Heart left ventricle (tissue), 16 donors: ENCODE measurements around the gene IMMP2L. TPM values are rescaled to one million over a fixed set of nuclear protein-coding genes. Genes with fewer than 3 reads are reported as not detected.
"Not testable (repeated sequence)": the region's sequence is repeated elsewhere in the genome, so short reads cannot be mapped to it uniquely, and the experiment has no call there.

Experiments used
- ATAC-seq, 4 donors: fragments of 200-7000 bp; cut with Tn5 transposase; one replicate each; pipeline ENCODE4 v1.9.1; 2020 to 2022; ENCODE audit warnings: moderate library complexity in 4 of 4, mild to moderate bottlenecking in 3 of 4, moderate number of reproducible peaks in 1 of 4
- DNase-seq, 5 donors: peaks; one replicate each; pipeline ENCODE4 v3.0.0-alpha.2; 2020
- H3K27ac ChIP-seq, 12 donors: fragments of 200-600 bp; sonication (generic) in 4 of 12; one replicate each; pipeline versions ENCODE4 v1.5.0 to v1.8.0; 2016 to 2022; ENCODE audit warnings: mild to moderate bottlenecking in 2 of 12
- H3K27me3 ChIP-seq, 9 donors: fragments of 200-600 bp; sonication (generic) in 2 of 9; one replicate each; pipeline versions ENCODE4 v1.5.1 to v1.8.0; 2016 to 2022; ENCODE audit warnings: mild to moderate bottlenecking in 3 of 9
- H3K36me3 ChIP-seq, 9 donors: fragments of 200-600 bp; sonication (generic) in 2 of 9; one replicate each; pipeline versions ENCODE4 v1.5.0 to v1.8.0; 2018 to 2022; ENCODE audit warnings: mild to moderate bottlenecking in 2 of 9
- H3K4me1 ChIP-seq, 12 donors: fragments of 200-600 bp; sonication (generic) in 4 of 12; one replicate each; pipeline versions ENCODE4 v1.5.0 to v1.8.0; 2016 to 2022; ENCODE audit warnings: mild to moderate bottlenecking in 3 of 12
- H3K4me3 ChIP-seq, 12 donors: fragments of 200-600 bp; sonication (generic) in 4 of 12; one replicate each; pipeline versions ENCODE4 v1.5.0 to v1.8.0; 2017 to 2022; ENCODE audit warnings: mild to moderate bottlenecking in 9 of 12, moderate library complexity in 4 of 12
- H3K9me3 ChIP-seq, 12 donors: fragments of 200-600 bp; sonication (generic) in 4 of 12; one replicate each; pipeline versions ENCODE4 v1.5.0 to v1.8.0; 2016 to 2022; ENCODE audit warnings: mild to moderate bottlenecking in 1 of 12
- POLR2A ChIP-seq, 2 donors: fragments of 450-650 bp; IDR thresholded peaks; one replicate each; pipeline ENCODE4 v1.6.1; 2017; ENCODE audit warnings: antibody characterized with exemption in 2 of 2, mild to moderate bottlenecking in 2 of 2, moderate library complexity in 2 of 2
- WGBS, 4 donors: extraction: QIAGEN DNeasy Blood & Tissue Kit in 2 of 4; methylation state at CpG; one replicate each; pipeline versions ENCODE4 v1.1.5 to v1.1.7; 2013 to 2018; 5-methylcytosine and 5-hydroxymethylcytosine counted together
- intact Hi-C, 10 donors: fragments of 100-400 bp; cut with DNase I; formaldehyde crosslinking; loops; one replicate each; pipeline versions ENCODE4 v1.11.1 to v1.14.2; 2022
- polyA plus RNA-seq, 2 donors: library from polyadenylated mRNA; stranded (reverse); fragments of 200-250 nt; gene quantifications; one replicate each; pipeline ENCODE4 v1.2.3, GENCODE V29; 2013
- total RNA-seq, 9 donors: library from RNA; depleted of rRNA in 2 of 9; stranded (reverse); fragments of >200 nt in 2 of 9; fragmentation: NEBNext Ultra II Directional in 3 of 9; extraction: Animal tissue kit (Norgen Biotek cat#: 25700) in 3 of 9; gene quantifications; one replicate each; pipeline versions ENCODE4 v1.1.0 to v1.2.4, GENCODE V29; 2016 to 2023
- TF ChIP-seq, protein P1 (sequence below), 12 donors: fragments of 200-600 bp; sonication (generic) in 4 of 12; IDR thresholded peaks; one replicate each; pipeline versions ENCODE4 v1.5.0 to v1.8.0; 2018 to 2022; ENCODE audit warnings: antibody characterized with exemption in 12 of 12, mild to moderate bottlenecking in 5 of 12
- donor health status: ischemic (EF 13 %, LVEDD 7.1; RV severe dilation, severe dysfunction).
- donor health status: healthy with polysubstance abuse.
- donor health status: DM: no; HTN: yes; CAD: no.
- donor health status: DM: no; HTN: no; CAD: no.
- donor health status: ischemic (EF 25% LVEDD 6.9; RV normal size, moderate dysfunction).
- donor health status: ischemic (EF 25% LVEDD 5.7; RV mildly dilated, moderate dysfunction).
- donor health status: healthy.
- donor health status: DM: yes; HTN: yes; CAD: no.
- donor health status: ischemic (EF 35%, LVEDD 5.7; RV mildly dilated, moderate dysfunction).
- donor health status: nonischemic (EF 11% LVEDD 7.7; RV severe dilation, severe dysfunction).
- donor health status: DM: yes; HTN: yes; CAD: no.
- donor health status: PGD.
- donor health status: ischemic (EF 29% LVEDD 5.4; RV normal size, mild dysfunction).
- donor health status: nonischemic (EF 23%, LVEDD 6.1; RV moderate dilation, normal function).

The IMMP2L gene
- total and polyA plus RNA-seq, 11 donors = 5.1 to 17.2 (median 15.9) TPM

DNA sequence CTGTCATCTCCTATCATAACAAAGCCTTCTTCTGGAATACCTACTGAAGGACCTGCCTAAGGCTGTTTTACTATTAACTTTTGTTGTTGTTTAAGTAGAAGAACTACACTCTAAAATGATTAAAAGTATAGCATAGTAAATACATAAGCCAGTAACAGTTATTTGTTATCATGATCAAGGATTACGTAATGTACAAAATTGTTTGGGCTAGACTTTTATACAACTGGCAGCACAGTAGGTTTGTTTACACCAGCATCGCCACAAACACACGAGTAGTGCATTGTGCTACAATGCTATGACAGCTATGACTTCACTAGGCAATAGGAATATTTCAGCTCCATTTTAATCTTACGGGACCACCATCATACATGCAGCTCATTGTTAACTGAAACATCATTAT lies 302.3 kb downstream of the IMMP2L start:
- Histone ChIP-seq H3K9me3 (no peaks in the 10 kb centered on the region), H3K27ac (no peak overlapping the region), H3K36me3 (no peaks in the 10 kb centered on the region), H3K27me3 (no peaks in the 10 kb centered on the region), H3K4me1 (peaks cover 0 to 15% (median 7%) of the 10 kb centered on the region in 12 donors), H3K4me3 (no peak overlapping the region)
- ATAC-seq (no peak), DNase-seq (no peak)
- intact Hi-C loops = no loop called here
- WGBS, 4 donors = 93 to 97% (median 96%) methylated on average over 4 of the region's 4 CpGs
- no peak for TF ChIP-seq POLR2A (IDR thresholded peaks at IDR 0.05)
- TF ChIP-seq, protein P1, sequence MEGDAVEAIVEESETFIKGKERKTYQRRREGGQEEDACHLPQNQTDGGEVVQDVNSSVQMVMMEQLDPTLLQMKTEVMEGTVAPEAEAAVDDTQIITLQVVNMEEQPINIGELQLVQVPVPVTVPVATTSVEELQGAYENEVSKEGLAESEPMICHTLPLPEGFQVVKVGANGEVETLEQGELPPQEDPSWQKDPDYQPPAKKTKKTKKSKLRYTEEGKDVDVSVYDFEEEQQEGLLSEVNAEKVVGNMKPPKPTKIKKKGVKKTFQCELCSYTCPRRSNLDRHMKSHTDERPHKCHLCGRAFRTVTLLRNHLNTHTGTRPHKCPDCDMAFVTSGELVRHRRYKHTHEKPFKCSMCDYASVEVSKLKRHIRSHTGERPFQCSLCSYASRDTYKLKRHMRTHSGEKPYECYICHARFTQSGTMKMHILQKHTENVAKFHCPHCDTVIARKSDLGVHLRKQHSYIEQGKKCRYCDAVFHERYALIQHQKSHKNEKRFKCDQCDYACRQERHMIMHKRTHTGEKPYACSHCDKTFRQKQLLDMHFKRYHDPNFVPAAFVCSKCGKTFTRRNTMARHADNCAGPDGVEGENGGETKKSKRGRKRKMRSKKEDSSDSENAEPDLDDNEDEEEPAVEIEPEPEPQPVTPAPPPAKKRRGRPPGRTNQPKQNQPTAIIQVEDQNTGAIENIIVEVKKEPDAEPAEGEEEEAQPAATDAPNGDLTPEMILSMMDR (IDR thresholded peaks at IDR 0.05) = no peak

GRCh38 chr7:111256391-111256790 lies 305.9 kb downstream of the IMMP2L start:
- H3K4me3 ChIP-seq = no peak overlapping the region
- H3K36me3 ChIP-seq = no peaks in the 10 kb centered on the region
- TF ChIP-seq, protein P1 (IDR thresholded peaks at IDR 0.05) = no peak
- no peak for TF ChIP-seq POLR2A (IDR thresholded peaks at IDR 0.05)
- DNase-seq = no peak
- 74 to 90% (median 84%) methylated on average over 1 of the region's 1 CpG for WGBS, 4 donors
- H3K27ac ChIP-seq = no peak overlapping the region
- H3K9me3 ChIP-seq = peaks cover 0 to 2% (median 0%) of the 10 kb centered on the region in 12 donors
- ATAC-seq = no peak
- no peaks in the 10 kb centered on the region for H3K27me3 ChIP-seq
- intact Hi-C loops = no loop called here
- H3K4me1 ChIP-seq = no peaks in the 10 kb centered on the region

GRCh38 chr7:111255576-111255975 lies 306.7 kb downstream of the IMMP2L start:
- no peak for DNase-seq
- TF ChIP-seq, protein P1 (IDR thresholded peaks at IDR 0.05) = no peak
- Histone ChIP-seq H3K27me3 (no peaks in the 10 kb centered on the region), H3K4me3 (no peak overlapping the region), H3K4me1 (no peaks in the 10 kb centered on the region), H3K27ac (no peak overlapping the region), H3K9me3 (peaks cover 0 to 5% (median 0%) of the 10 kb centered on the region in 12 donors), H3K36me3 (no peaks in the 10 kb centered on the region)
- intact Hi-C loops = no loop called here
- ATAC-seq = no peak

GRCh38 chr7:111251365-111251764 lies 310.9 kb downstream of the IMMP2L start:
- WGBS, 4 donors = 92 to 94% (median 94%) methylated on average over 3 of the region's 3 CpGs

DNA sequence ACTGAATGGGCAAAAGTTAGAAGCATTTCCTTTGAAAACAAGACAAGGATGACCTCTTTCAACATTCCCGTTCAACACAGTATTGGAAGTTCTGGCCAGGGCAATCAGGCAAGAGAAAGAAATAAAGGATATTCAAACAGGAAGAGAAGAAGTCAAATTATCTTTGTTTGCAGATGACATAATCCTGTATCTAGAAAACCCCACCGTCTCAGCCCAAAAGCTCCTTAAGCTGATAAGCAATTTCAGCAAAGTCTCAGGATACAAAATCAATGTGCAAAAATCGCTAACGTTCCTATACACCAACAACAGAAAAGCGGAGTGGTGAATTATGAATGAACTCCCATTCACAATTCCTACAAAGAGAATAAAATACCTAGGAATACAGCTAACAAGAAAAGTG lies 312.5 kb downstream of the IMMP2L start:
- 79 to 84% (median 82%) methylated on average over 5 of the region's 5 CpGs for WGBS, 4 donors
- DNase-seq, H3K27ac ChIP-seq, intact Hi-C loops, H3K9me3 ChIP-seq, H3K4me1 ChIP-seq, ATAC-seq, H3K27me3 ChIP-seq, H3K4me3 ChIP-seq, H3K36me3 ChIP-seq: not testable (repeated sequence)

More at GRCh38 chr7:111251365-111251764, 310.9 kb downstream of the IMMP2L start:
- H3K9me3 ChIP-seq, H3K27me3 ChIP-seq, H3K27ac ChIP-seq, H3K4me1 ChIP-seq, H3K36me3 ChIP-seq, H3K4me3 ChIP-seq, intact Hi-C loops, ATAC-seq, DNase-seq: not testable (repeated sequence)
